ENCODE data around the gene ABR.

- no peak for TF ChIP-seq CTCF (IDR thresholded peaks at IDR 0.05; ENCODE audit: low read depth, low read length)
- TF ChIP-seq POLR2A (IDR thresholded peaks at IDR 0.05; ENCODE audit: extremely low read depth, insufficient read length): no peak
- no peak for TF ChIP-seq MAX (IDR thresholded peaks at IDR 0.05; ENCODE audit: low read depth, low read length)
Measured at GRCh38 chr17:1100382-1100781, 79.4 kb downstream of the ABR start.

All from NB4 (cell line).